Urinary bladder (tissue), 4 donors: ENCODE data around the gene PUS1. TPM values are rescaled to one million over a fixed set of nuclear protein-coding genes. Genes with fewer than 3 reads are reported as not detected.

Source experiments
- DNase-seq: peaks from one replicate; pipeline ENCODE4 v3.0.0-alpha.2; 2015; ENCODE audit errors: extremely low spot score
- H3K27ac ChIP-seq: one replicate; pipeline ENCODE4 v1.5.1; 2013; ENCODE audit warnings: low read depth, mild to moderate bottlenecking, moderate library complexity
- H3K36me3 ChIP-seq: one replicate; pipeline ENCODE4 v1.6.1; 2013; ENCODE audit warnings: mild to moderate bottlenecking, moderate library complexity; ENCODE audit not compliant: insufficient read depth
- H3K4me1 ChIP-seq: one replicate; pipeline ENCODE4 v1.6.1; 2013; ENCODE audit warnings: mild to moderate bottlenecking, moderate library complexity; ENCODE audit not compliant: insufficient read depth
- H3K4me3 ChIP-seq: one replicate; pipeline ENCODE4 v1.5.1; 2013; ENCODE audit warnings: low read depth, low read length
- WGBS: extraction: QIAGEN DNeasy Blood & Tissue Kit; methylation state at CpG from one replicate; pipeline ENCODE4 v1.1.7; 2013; 5-methylcytosine and 5-hydroxymethylcytosine counted together
- polyA plus RNA-seq: library from polyadenylated mRNA; stranded (reverse); fragments of 200-250 nt; gene quantifications from one replicate; pipeline ENCODE4 v1.2.3, GENCODE V29; 2013
- total RNA-seq: library from RNA; depleted of rRNA; stranded (reverse); fragments of >200 nt; gene quantifications from one replicate; pipeline ENCODE4 v1.2.3, GENCODE V29; 2014
- donor health status: healthy with polysubstance abuse.
- donor health status: healthy.

PUS1 gene
- total and polyA plus RNA-seq, 2 donors: 6.5 to 22.2 TPM

- no peaks in the 10 kb centered on the region for H3K4me1 ChIP-seq
- peaks cover 12% of the 10 kb centered on the region for H3K36me3 ChIP-seq
- DNase-seq: no peak
- H3K27ac ChIP-seq: no peak overlapping the region
- 97% methylated on average over 96 of the region's 96 CpGs for WGBS
- no peak overlapping the region for H3K4me3 ChIP-seq
These were observed 20.7 kb upstream of the PUS1 start for GRCh38 chr12:131908092-131909080.

GRCh38 chr12:131909081-131909751 is 19.9 kb upstream of the PUS1 start:
- Histone ChIP-seq H3K4me3 (no peak overlapping the region), H3K27ac (no peak overlapping the region), H3K4me1 (no peaks in the 10 kb centered on the region), H3K36me3 (peaks cover 12% of the 10 kb centered on the region)
- 95% methylated on average over 61 of the region's 61 CpGs for WGBS
- DNase-seq: no peak

GRCh38 chr12:131909752-131910219 is 19.3 kb upstream of the PUS1 start:
- H3K4me3 ChIP-seq: no peak overlapping the region
- H3K4me1 ChIP-seq: no peaks in the 10 kb centered on the region
- no peak overlapping the region for H3K27ac ChIP-seq
- peaks cover 12% of the 10 kb centered on the region for H3K36me3 ChIP-seq
- no peak for DNase-seq
- 93% methylated on average over 26 of the region's 26 CpGs for WGBS

GRCh38 chr12:131910302-131911027 is 18.6 kb upstream of the PUS1 start:
- H3K27ac ChIP-seq: no peak overlapping the region
- no peak overlapping the region for H3K4me3 ChIP-seq
- 87% methylated on average over 23 of the region's 23 CpGs for WGBS
- no peak for DNase-seq
- H3K4me1 ChIP-seq: no peaks in the 10 kb centered on the region
- H3K36me3 ChIP-seq: peaks cover 18% of the 10 kb centered on the region

GRCh38 chr12:131911028-131911650 is 17.9 kb upstream of the PUS1 start:
- Histone ChIP-seq H3K36me3 (peaks cover 18% of the 10 kb centered on the region), H3K27ac (no peak overlapping the region), H3K4me3 (no peak overlapping the region), H3K4me1 (no peaks in the 10 kb centered on the region)
- WGBS: 93% methylated on average over 17 of the region's 17 CpGs
- DNase-seq: no peak

GRCh38 chr12:131911851-131912477 is 17.1 kb upstream of the PUS1 start:
- no peak for DNase-seq
- Histone ChIP-seq H3K4me3 (no peak overlapping the region), H3K36me3 (peaks cover 21% of the 10 kb centered on the region), H3K27ac (no peak overlapping the region), H3K4me1 (no peaks in the 10 kb centered on the region)
- WGBS: 82% methylated on average over 22 of the region's 22 CpGs

GRCh38 chr12:131912518-131913274 is 16.4 kb upstream of the PUS1 start:
- 60% methylated on average over 20 of the region's 20 CpGs for WGBS
- Histone ChIP-seq H3K4me3 (no peak overlapping the region), H3K4me1 (no peaks in the 10 kb centered on the region), H3K27ac (no peak overlapping the region), H3K36me3 (peaks cover 19% of the 10 kb centered on the region)
- no peak for DNase-seq

GRCh38 chr12:131913666-131914065 is 15.4 kb upstream of the PUS1 start:
- WGBS: 91% methylated on average over 8 of the region's 8 CpGs
- peaks cover 19% of the 10 kb centered on the region for H3K36me3 ChIP-seq
- no peak overlapping the region for H3K27ac ChIP-seq

GRCh38 chr12:131914179-131914702 is 14.8 kb upstream of the PUS1 start:
- DNase-seq: no peak
- H3K4me3 ChIP-seq: no peak overlapping the region
- no peak overlapping the region for H3K27ac ChIP-seq
- peaks cover 19% of the 10 kb centered on the region for H3K36me3 ChIP-seq
- no peaks in the 10 kb centered on the region for H3K4me1 ChIP-seq
- WGBS: 97% methylated on average over 14 of the region's 14 CpGs

More at GRCh38 chr12:131913666-131914065, 15.4 kb upstream of the PUS1 start:
- no peak overlapping the region for H3K4me3 ChIP-seq
- H3K4me1 ChIP-seq: no peaks in the 10 kb centered on the region
- DNase-seq: no peak

GRCh38 chr12:131915000-131915689 is 13.9 kb upstream of the PUS1 start:
- WGBS: 92% methylated on average over 20 of the region's 20 CpGs
- H3K36me3 ChIP-seq: peaks cover 19% of the 10 kb centered on the region

GRCh38 chr12:131915823-131916222 is 13.3 kb upstream of the PUS1 start:
- DNase-seq: no peak
- H3K36me3 ChIP-seq: peaks cover 16% of the 10 kb centered on the region
- no peak overlapping the region for H3K27ac ChIP-seq
- no peaks in the 10 kb centered on the region for H3K4me1 ChIP-seq
- no peak overlapping the region for H3K4me3 ChIP-seq
- whole genome bisulfite sequencing: 92% methylated on average over 21 of the region's 21 CpGs

More at GRCh38 chr12:131915000-131915689, 13.9 kb upstream of the PUS1 start:
- Histone ChIP-seq H3K4me1 (no peaks in the 10 kb centered on the region), H3K27ac (no peak overlapping the region), H3K4me3 (no peak overlapping the region)
- DNase-seq: no peak
